Endothelial cell of umbilical vein (primary cell): ENCODE data around the gene EOLA1. TPM values are rescaled to one million over a fixed set of nuclear protein-coding genes. Genes with fewer than 3 reads are reported as not detected.

ENCODE experiments used
- BruUV-seq: library from RNA; stranded (reverse); fragments of 400-500 nt; replicated peaks from 2 replicates; lab custom pipeline; 2021; lab: Mats Ljungman, UMichigan
- CTCF ChIA-PET: fragments of 300-600, 350-600 bp; sonication (Branson Sonifier 250); formaldehyde crosslinking; loops from one replicate; lab custom pipeline; 2021; ENCODE audit warnings: antibody characterized with exemption, inconsistent platforms; lab: Charles Lee
- POLR2A ChIA-PET: fragments of 300-600, 350-600 bp; sonication (Branson Sonifier 250); formaldehyde crosslinking; loops from one replicate; lab custom pipeline; 2021; ENCODE audit warnings: antibody characterized with exemption, inconsistent platforms; lab: Charles Lee
- DNase-seq: peaks from one replicate; pipeline ENCODE4 v3.0.0-alpha.2; 2011; ENCODE audit warnings: low read depth, low spot score
- FAIRE-seq: peaks from 2 replicates; lab custom pipeline; 2011; peaks lifted over from hg19 to GRCh38; lab: Jason Lieb, UNC
- H2AFZ ChIP-seq: 2 replicates; pipeline ENCODE4 v1.6.0; 2012; ENCODE audit warnings: low read depth, low read length, control low read depth, inconsistent platforms
- H3K27ac ChIP-seq: 2 replicates; pipeline ENCODE4 v1.5.1; 2011; ENCODE audit warnings: low read depth, mild to moderate bottlenecking, control low read depth, low read length, moderate library complexity; ENCODE audit not compliant: insufficient read depth
- H3K27me3 ChIP-seq, 2 experiments: 2 replicates each; pipeline versions ENCODE4 v1.6.0 to v1.6.1; 2011; ENCODE audit warnings: low read length in 2 of 2, mixed read lengths in 1 of 2; ENCODE audit not compliant: control insufficient read depth in 2 of 2, insufficient read depth in 2 of 2
- H3K36me3 ChIP-seq, 2 experiments: 2 replicates in 1 of 2; 3 replicates in 1 of 2; pipeline ENCODE4 v1.5.1; 2011; ENCODE audit warnings: low read length in 2 of 2, mild to moderate bottlenecking in 1 of 2, moderate library complexity in 1 of 2; ENCODE audit not compliant: control insufficient read depth in 2 of 2, insufficient read depth in 2 of 2; ENCODE audit errors: extremely low read depth in 1 of 2
- H3K4me1 ChIP-seq: 3 replicates; pipeline ENCODE4 v1.5.1; 2011; ENCODE audit warnings: mild to moderate bottlenecking, low read length; ENCODE audit not compliant: control insufficient read depth, insufficient read depth; ENCODE audit errors: extremely low read depth
- H3K4me2 ChIP-seq: 2 replicates; pipeline ENCODE4 v1.6.1; 2011; ENCODE audit warnings: low read length, control low read depth, mixed read lengths; ENCODE audit not compliant: insufficient read depth
- H3K4me3 ChIP-seq, 3 experiments: fragments of 200-600 bp in 1 of 3; sonication (generic), shearing (Covaris generic) in 1 of 3; replicated peaks in 1 of 3; 2 replicates each; pipeline ENCODE4 v1.5.1; 2011 to 2016; ENCODE audit warnings: control low read depth in 3 of 3, low read length in 3 of 3, mild to moderate bottlenecking in 2 of 3, inconsistent platforms in 1 of 3, low read depth in 1 of 3, moderate library complexity in 1 of 3; ENCODE audit not compliant: insufficient read depth in 1 of 3
- H3K79me2 ChIP-seq: 2 replicates; pipeline ENCODE4 v1.6.0; 2012; ENCODE audit warnings: low read length, inconsistent platforms; ENCODE audit not compliant: control insufficient read depth, insufficient read depth
- H3K9ac ChIP-seq: replicated peaks from 2 replicates; pipeline ENCODE3; 2011; ENCODE audit warnings: low read length, control low read depth; ENCODE audit not compliant: insufficient read depth; ENCODE audit errors: extremely low read depth
- H3K9me1 ChIP-seq: replicated peaks from 3 replicates; pipeline ENCODE4 v1.6.0; 2011; ENCODE audit warnings: mild to moderate bottlenecking, low read length; ENCODE audit not compliant: control insufficient read depth, insufficient read depth; ENCODE audit errors: extremely low read depth
- H3K9me3 ChIP-seq: replicated peaks from 2 replicates; pipeline ENCODE4 v1.5.1; 2012; ENCODE audit warnings: low read length, inconsistent platforms; ENCODE audit not compliant: control insufficient read depth, insufficient read depth
- H4K20me1 ChIP-seq: replicated peaks from 2 replicates; pipeline ENCODE3; 2011; ENCODE audit warnings: mild to moderate bottlenecking, low read length; ENCODE audit not compliant: control insufficient read depth, insufficient read depth; ENCODE audit errors: extremely low read depth
- EZH2 ChIP-seq: IDR thresholded peaks from 2 replicates; pipeline ENCODE4 v1.6.1; 2012; ENCODE audit warnings: borderline replicate concordance, low read depth, mild to moderate bottlenecking, moderate library complexity, low read length, inconsistent platforms; ENCODE audit not compliant: severe bottlenecking
- FOS ChIP-seq: IDR thresholded peaks from 2 replicates; pipeline ENCODE4 v1.6.1; 2011; ENCODE audit warnings: mild to moderate bottlenecking, low read length, moderate library complexity, borderline replicate concordance; ENCODE audit not compliant: insufficient read depth
- GATA2 ChIP-seq: IDR thresholded peaks from 2 replicates; pipeline ENCODE4 v1.7.0; 2011; ENCODE audit warnings: low read depth, mild to moderate bottlenecking, moderate library complexity, mixed read lengths, low read length; ENCODE audit not compliant: insufficient read length, insufficient read depth
- JUN ChIP-seq: IDR thresholded peaks from 2 replicates; pipeline ENCODE4 v1.6.1; 2011; ENCODE audit warnings: borderline replicate concordance, low read depth; ENCODE audit not compliant: insufficient read length, insufficient read depth
- MYC ChIP-seq: IDR thresholded peaks from one replicate; pipeline ENCODE4 v1.6.1; 2011; ENCODE audit warnings: mild to moderate bottlenecking, low read depth, low read length
- POLR2AphosphoS5 ChIP-seq: IDR thresholded peaks from 2 replicates; pipeline ENCODE4 v1.6.1; 2012; ENCODE audit warnings: low read depth, mild to moderate bottlenecking, control low read depth, low read length, moderate library complexity; ENCODE audit not compliant: insufficient read depth
- dilution Hi-C: fragments of 300-500 bp; cut with MboI; formaldehyde crosslinking; loops from one replicate; pipeline ENCODE4 v1.15.0; 2019; ENCODE audit warnings: low sequenced_read_pairs; ENCODE audit not compliant: extremely low pct_ligation_motif_present
- intact Hi-C: fragments of 100-400 bp; cut with micrococcal nuclease; formaldehyde crosslinking; loops from one replicate; pipeline ENCODE4 v1.10.0; 2022
- polyA plus RNA-seq, 4 experiments: library from polyadenylated mRNA; depleted of rRNA in 3 of 4; stranded (reverse) in 3 of 4; unstranded in 1 of 4; fragments of >200 nt; gene quantifications; 2 replicates each; pipeline versions ENCODE4 v1.2.1 to v1.2.3, GENCODE V29; 2011 to 2012; ENCODE audit warnings: missing spikeins in 1 of 4
- total RNA-seq: library from RNA; stranded (reverse); gene quantifications from 2 replicates; pipeline ENCODE4 v1.2.3, GENCODE V29; 2021
- TF ChIP-seq, protein P1 (sequence below): IDR thresholded peaks from 2 replicates; pipeline ENCODE4 v1.6.1; 2011; ENCODE audit not compliant: insufficient read depth, insufficient read length
- TF ChIP-seq, protein P2 (sequence below), 2 donors: IDR thresholded peaks; 1 replicate in 1 of 2; 2 replicates in 1 of 2; pipeline ENCODE4 v1.5.1; 2011; ENCODE audit warnings: low read length in 2 of 2, mild to moderate bottlenecking in 2 of 2, moderate library complexity in 2 of 2, control low read depth in 1 of 2, inconsistent platforms in 1 of 2, low read depth in 1 of 2; ENCODE audit not compliant: insufficient read depth in 1 of 2; ENCODE audit errors: extremely low read depth in 1 of 2

The EOLA1 gene
- total and polyA plus RNA-seq, 2 donors (not counting 3 experiments of a cell fraction or from before 2014, with no cell fraction given), result 12.5 to 24.6 TPM

DNA sequence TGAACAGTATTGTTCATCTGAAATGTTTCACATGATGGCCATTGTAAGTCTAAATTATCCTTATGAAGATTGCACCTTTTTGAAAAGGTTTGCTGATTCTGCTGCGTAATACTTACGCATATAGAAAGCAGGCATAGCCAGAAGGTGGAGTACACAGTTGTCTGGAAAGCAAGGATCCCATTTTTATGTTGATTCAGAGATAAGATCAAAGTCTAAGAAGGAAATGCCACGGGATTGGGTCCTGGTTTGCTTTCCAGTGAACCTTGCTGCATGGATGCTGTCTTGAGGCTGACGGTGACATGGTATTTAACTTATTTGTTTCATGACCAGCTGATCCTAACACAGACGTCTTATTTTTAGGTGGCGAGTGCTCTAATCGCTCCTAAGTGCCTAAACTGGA lies 31.0 kb downstream of the EOLA1 start:
- ChIA-PET CTCF (no interaction called here), POLR2A (no interaction called here)
- H3K4me2 ChIP-seq, result no peak overlapping the region
- dilution Hi-C loops, result no loop called here
- H3K9ac ChIP-seq, result no peak overlapping the region
- no peak for FAIRE-seq
- H3K4me1 ChIP-seq, result no peaks in the 10 kb centered on the region
- BruUV-seq, result no TSS peak
- no peak overlapping the region for H3K4me3 ChIP-seq
- no peaks in the 10 kb centered on the region for H3K9me3 ChIP-seq
- H4K20me1 ChIP-seq, result no peaks in the 10 kb centered on the region
- H3K27me3 ChIP-seq, result no peaks in the 10 kb centered on the region
- no peak for DNase-seq
- H3K79me2 ChIP-seq, result no peaks in the 10 kb centered on the region
- H3K36me3 ChIP-seq, result no peaks in the 10 kb centered on the region
- intact Hi-C loops, result no loop called here
- TF ChIP-seq FOS (no peak), POLR2AphosphoS5 (no peak), MYC (no peak), GATA2 (no peak), EZH2 (no peak), JUN (no peak)
- TF ChIP-seq, protein P1, sequence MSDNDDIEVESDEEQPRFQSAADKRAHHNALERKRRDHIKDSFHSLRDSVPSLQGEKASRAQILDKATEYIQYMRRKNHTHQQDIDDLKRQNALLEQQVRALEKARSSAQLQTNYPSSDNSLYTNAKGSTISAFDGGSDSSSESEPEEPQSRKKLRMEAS, result no peak
- TF ChIP-seq, protein P2, sequence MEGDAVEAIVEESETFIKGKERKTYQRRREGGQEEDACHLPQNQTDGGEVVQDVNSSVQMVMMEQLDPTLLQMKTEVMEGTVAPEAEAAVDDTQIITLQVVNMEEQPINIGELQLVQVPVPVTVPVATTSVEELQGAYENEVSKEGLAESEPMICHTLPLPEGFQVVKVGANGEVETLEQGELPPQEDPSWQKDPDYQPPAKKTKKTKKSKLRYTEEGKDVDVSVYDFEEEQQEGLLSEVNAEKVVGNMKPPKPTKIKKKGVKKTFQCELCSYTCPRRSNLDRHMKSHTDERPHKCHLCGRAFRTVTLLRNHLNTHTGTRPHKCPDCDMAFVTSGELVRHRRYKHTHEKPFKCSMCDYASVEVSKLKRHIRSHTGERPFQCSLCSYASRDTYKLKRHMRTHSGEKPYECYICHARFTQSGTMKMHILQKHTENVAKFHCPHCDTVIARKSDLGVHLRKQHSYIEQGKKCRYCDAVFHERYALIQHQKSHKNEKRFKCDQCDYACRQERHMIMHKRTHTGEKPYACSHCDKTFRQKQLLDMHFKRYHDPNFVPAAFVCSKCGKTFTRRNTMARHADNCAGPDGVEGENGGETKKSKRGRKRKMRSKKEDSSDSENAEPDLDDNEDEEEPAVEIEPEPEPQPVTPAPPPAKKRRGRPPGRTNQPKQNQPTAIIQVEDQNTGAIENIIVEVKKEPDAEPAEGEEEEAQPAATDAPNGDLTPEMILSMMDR (IDR thresholded peaks at IDR 0.05; ENCODE audit: extremely low read depth in 1 of 2, insufficient read depth in 1 of 2, low read depth in 1 of 2, low read length in 2 of 2), result no peak
- no peak overlapping the region for H2AFZ ChIP-seq
- H3K9me1 ChIP-seq, result no peaks in the 10 kb centered on the region
- no peak overlapping the region for H3K27ac ChIP-seq
